Measurements from ENCODE around the gene NCKAP5.

DNA sequence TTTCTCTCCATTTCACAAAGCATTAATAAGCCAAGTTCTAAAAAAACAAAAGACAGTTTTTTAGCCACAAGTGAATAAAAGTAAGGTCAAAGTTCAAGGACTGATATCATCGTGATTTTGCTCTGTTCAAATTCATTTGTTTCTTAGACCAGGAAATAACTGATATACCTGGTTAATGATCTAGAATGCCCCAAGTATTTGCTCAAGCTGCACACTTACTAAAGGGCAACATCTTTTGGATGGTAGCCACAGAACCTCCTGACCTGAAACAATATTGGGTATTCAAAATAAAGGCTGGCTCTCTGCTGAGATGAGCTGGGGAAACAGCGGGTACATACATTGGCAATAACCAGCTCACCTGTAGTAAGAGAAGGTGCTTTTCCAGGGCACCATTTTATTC, 583.5 kb downstream of the NCKAP5 start:
- TF ChIP-seq GTF2F1 (IDR thresholded peaks at IDR 0.05; ENCODE audit: borderline replicate concordance, low read depth, low read length) (no peak), EZH2 (IDR thresholded peaks at IDR 0.05; ENCODE audit: low read depth, low read length, severe bottlenecking) (no peak), SIN3A (conservative IDR thresholded peaks at IDR 0.05 in 1 of 2, IDR thresholded peaks at IDR 0.05 in 1 of 2; ENCODE audit: low read depth in 1 of 2, low read length in 2 of 2) (no peak), POLR2AphosphoS5 (IDR thresholded peaks at IDR 0.05; ENCODE audit: low read depth, low read length) (no peak)
